ENCODE data around the gene ATP6V1A. TPM values are rescaled to one million over a fixed set of nuclear protein-coding genes. Genes with fewer than 3 reads are reported as not detected.

Gene ATP6V1A
- polyA plus RNA-seq, 3 donors: 72.6 to 99.9 (median 77.0) TPM

GRCh38 chr3:113743006-113743630 lies 3.7 kb upstream of the ATP6V1A start:
- no peak for DNase-seq

GRCh38 chr3:113744941-113745755 lies 1.7 kb upstream of the ATP6V1A start:
- peak; percentile 88 for DNase-seq

- peak; percentile 95 for DNase-seq
These were observed 883 bp upstream of the ATP6V1A start, which contains the start of gene NAA50 for GRCh38 chr3:113745756-113746547. TSS of gene NAA50 (minus strand) at chr3:113746249. CDS start at chr3:113745949, 300 bp downstream.

- DNase-seq: peak; percentile 28
These were observed 630 bp downstream of the ATP6V1A start for GRCh38 chr3:113747283-113748046.

- no peak for DNase-seq
These were observed 4.3 kb downstream of the ATP6V1A start for GRCh38 chr3:113751141-113751540.

- DNase-seq: no peak
These were observed 6.6 kb downstream of the ATP6V1A start for GRCh38 chr3:113753376-113753985.

- no peak for DNase-seq
These were observed 7.8 kb downstream of the ATP6V1A start for GRCh38 chr3:113754494-113755159.

GRCh38 chr3:113758389-113759024 lies 11.7 kb downstream of the ATP6V1A start:
- DNase-seq: no peak

GRCh38 chr3:113764698-113765097 lies 17.9 kb downstream of the ATP6V1A start:
- no peak for DNase-seq

- DNase-seq: no peak
These were observed 22.7 kb downstream of the ATP6V1A start for GRCh38 chr3:113769551-113769950.

- no peak for DNase-seq
These were observed 25.2 kb downstream of the ATP6V1A start for GRCh38 chr3:113771993-113772392.

GRCh38 chr3:113773381-113773780 lies 26.5 kb downstream of the ATP6V1A start:
- no peak for DNase-seq

- no peak for DNase-seq
These were observed 28.7 kb downstream of the ATP6V1A start for GRCh38 chr3:113775516-113775915.

GRCh38 chr3:113776564-113776963 lies 29.7 kb downstream of the ATP6V1A start:
- no peak for DNase-seq

GRCh38 chr3:113783463-113783862 lies 36.6 kb downstream of the ATP6V1A start:
- no peak for DNase-seq

GRCh38 chr3:113783980-113784379 lies 37.1 kb downstream of the ATP6V1A start:
- no peak for DNase-seq

GRCh38 chr3:113791381-113791780 lies 44.5 kb downstream of the ATP6V1A start:
- no peak for DNase-seq

GRCh38 chr3:113794526-113794925 lies 47.7 kb downstream of the ATP6V1A start:
- DNase-seq: no peak

GRCh38 chr3:113795693-113796092 lies 48.9 kb downstream of the ATP6V1A start:
- no peak for DNase-seq

- no peak for DNase-seq
These were observed 56.1 kb downstream of the ATP6V1A start for GRCh38 chr3:113802795-113803455.
